LNCAP (cell line): ENCODE measurements around the gene SCP2.

Source experiments
- TF ChIP-seq, protein P1 (sequence below): fragments of 450-650 bp; IDR thresholded peaks from 2 replicates; pipeline ENCODE4 v1.5.1; 2017; ENCODE audit warnings: mild to moderate bottlenecking

The SCP2 gene

DNA sequence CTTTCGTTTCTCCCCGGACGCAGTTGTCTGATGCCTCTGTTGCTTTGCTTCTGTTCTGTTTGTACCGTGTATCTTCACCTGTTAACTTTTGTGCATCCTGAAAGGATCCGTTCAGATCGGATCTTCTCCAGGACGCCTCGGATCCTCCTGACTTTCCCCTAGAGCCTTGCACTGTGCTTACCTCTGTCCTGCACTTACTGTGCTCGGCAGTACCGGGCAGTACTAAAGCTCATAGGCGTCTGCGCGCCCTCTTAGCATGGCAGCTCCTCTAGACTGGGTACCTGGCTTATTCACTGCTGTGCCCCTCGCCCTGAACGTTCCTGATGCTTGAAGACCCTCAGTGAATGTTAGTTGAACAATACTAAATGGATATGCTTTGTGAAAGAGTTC is 934 bp downstream of the SCP2 start:
- TF ChIP-seq, protein P1, sequence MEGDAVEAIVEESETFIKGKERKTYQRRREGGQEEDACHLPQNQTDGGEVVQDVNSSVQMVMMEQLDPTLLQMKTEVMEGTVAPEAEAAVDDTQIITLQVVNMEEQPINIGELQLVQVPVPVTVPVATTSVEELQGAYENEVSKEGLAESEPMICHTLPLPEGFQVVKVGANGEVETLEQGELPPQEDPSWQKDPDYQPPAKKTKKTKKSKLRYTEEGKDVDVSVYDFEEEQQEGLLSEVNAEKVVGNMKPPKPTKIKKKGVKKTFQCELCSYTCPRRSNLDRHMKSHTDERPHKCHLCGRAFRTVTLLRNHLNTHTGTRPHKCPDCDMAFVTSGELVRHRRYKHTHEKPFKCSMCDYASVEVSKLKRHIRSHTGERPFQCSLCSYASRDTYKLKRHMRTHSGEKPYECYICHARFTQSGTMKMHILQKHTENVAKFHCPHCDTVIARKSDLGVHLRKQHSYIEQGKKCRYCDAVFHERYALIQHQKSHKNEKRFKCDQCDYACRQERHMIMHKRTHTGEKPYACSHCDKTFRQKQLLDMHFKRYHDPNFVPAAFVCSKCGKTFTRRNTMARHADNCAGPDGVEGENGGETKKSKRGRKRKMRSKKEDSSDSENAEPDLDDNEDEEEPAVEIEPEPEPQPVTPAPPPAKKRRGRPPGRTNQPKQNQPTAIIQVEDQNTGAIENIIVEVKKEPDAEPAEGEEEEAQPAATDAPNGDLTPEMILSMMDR, result no peak

DNA sequence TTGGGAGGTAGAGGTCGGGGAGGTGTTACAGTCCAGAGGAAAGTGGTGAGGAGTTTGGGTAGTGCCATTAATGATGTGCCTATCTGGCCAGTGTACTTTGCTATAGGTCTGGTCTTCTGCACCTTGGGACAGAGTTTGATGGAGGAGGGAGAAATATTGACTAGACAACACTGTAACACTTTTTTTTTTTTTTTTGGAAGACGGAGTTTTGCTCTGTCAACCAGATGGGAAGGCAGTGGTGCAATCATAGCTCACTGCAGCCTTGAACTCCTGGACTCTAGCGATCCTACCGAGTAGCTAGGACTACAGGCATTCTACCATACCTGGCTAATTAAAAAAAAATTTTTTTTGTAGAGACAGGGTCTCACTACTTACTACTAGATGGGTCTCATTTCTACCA is 1.9 kb downstream of the SCP2 start:
- TF ChIP-seq, protein P1, result no peak

DNA sequence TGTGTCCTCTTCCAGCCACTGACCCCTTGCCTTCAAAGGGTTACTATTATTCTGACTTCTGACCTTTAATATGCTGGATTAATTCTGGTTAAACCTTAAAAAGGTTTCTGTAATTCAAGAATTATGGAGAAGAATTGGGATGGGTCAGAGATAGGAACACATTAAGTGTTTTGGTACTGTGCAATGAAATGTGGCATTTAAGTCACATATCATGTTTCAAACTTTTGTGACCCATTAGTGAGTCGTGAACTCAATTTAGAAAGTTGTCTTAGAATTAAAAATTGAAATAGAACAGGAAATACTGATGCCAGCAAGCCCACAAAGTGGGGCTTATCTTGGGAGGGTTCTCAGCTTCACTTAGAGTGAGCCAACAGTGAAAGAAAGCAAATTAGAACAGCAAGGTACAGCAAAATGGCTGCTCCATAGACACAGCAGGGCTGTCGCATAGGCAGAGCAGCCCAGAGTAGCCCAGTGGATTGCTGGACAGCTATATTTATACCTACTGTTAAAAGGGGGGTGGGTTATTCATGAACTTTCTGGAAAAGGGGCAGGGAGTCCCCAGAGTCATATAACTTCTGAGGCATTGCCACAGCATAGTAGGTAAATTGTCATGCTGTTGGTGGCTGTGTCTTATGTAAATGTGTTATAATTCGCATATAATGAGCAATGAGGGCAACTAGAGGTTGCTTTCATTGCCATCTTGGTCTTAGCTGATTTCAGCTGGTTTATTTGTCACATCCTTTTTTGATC is 10.5 kb downstream of the SCP2 start:
- TF ChIP-seq, protein P1, result no peak

GRCh38 chr1:52938183-52938451 is 11.0 kb downstream of the SCP2 start:
- TF ChIP-seq, protein P1, result no peak

DNA sequence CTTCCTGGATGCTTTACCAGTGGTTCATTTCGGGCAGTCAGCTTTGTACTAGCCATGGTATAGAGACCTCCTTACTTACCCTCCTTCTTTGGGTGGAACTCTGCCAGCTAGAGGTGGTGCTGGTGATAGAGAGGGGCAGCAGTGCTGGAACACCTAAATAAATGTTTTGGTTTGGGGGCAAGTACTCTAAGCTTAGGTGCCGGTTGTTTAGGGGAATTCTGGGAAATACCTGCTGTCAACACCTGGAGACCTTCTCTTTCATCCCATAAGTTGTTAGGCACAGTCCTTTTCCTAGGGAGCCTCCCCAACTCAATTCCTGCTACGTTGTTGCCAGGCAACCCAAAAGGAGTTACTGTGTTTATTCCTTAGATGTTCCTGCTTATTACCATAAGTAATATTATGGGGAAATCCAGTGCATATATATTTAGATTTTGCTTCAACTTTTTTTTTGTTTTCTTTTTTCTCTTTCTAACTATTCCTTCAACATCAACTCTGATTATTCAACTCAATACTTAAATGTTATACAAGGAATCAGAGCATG is 16.9 kb downstream of the SCP2 start:
- TF ChIP-seq, protein P1, result no peak

- TF ChIP-seq, protein P1, result no peak
These were observed 17.5 kb downstream of the SCP2 start for GRCh38 chr1:52944566-52944965.

DNA sequence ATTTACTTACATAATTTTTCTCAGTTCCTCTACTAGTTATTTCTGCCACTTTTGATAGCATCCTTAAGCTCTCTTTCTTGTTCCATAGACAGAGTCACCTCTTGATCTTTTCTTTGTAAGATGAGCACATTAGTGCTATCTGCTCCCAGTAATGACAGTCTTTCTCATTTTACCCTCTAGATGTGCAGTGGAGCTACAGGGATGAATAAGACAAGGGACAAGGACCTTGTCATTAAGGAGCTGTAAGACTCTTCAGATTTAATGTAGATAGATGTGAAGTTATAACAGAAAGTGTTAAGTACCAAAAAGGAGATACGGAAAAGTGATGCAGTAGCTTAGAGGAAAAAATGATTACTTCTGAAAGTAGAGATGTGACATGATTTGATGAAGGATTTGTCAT is 20.4 kb downstream of the SCP2 start:
- TF ChIP-seq, protein P1, result no peak

- TF ChIP-seq, protein P1, result no peak
These were observed 25.0 kb downstream of the SCP2 start for GRCh38 chr1:52952112-52952511.
